SK-N-SH treated with all-trans-retinoic acid at 6 μM for 48 hours (cell line): ENCODE results near the gene CHN1.

Experiments
- ATAC-seq: fragments of 200-7000 bp; cut with Tn5 transposase; 3 replicates; pipeline ENCODE4 v1.9.1; 2020; ENCODE audit warnings: mild to moderate bottlenecking, moderate library complexity
- ARNTL ChIP-seq: fragments of 450-650 bp; formaldehyde crosslinking; IDR thresholded peaks from 2 replicates; pipeline ENCODE4 v1.5.0; 2020; ENCODE audit warnings: low read depth, mild to moderate bottlenecking, moderate library complexity, borderline replicate concordance
- BACH2 ChIP-seq: fragments of 250-450 bp; sonication (Bioruptor Pico); IDR thresholded peaks from 2 replicates; pipeline ENCODE4 v1.9.0; 2021; ENCODE audit warnings: mild to moderate bottlenecking, borderline replicate concordance
- CSDC2 ChIP-seq: fragments of 250-450 bp; sonication (Bioruptor Pico); IDR thresholded peaks from 2 replicates; pipeline ENCODE4 v1.5.0; 2020; ENCODE audit warnings: mild to moderate bottlenecking, moderate library complexity
- CSRNP3 ChIP-seq: fragments of 250-450 bp; sonication (Bioruptor Pico); IDR thresholded peaks from 2 replicates; pipeline ENCODE4 v1.5.1; 2021; ENCODE audit warnings: mild to moderate bottlenecking, moderate library complexity
- ESRRG ChIP-seq: fragments of 250-450 bp; sonication (Bioruptor Pico); IDR thresholded peaks from 2 replicates; pipeline ENCODE4 v1.6.1; 2021; ENCODE audit warnings: mild to moderate bottlenecking
- GLIS3 ChIP-seq: fragments of 250-450 bp; sonication (Bioruptor Pico); IDR thresholded peaks from 2 replicates; pipeline ENCODE4 v1.5.0; 2020; ENCODE audit warnings: mild to moderate bottlenecking, moderate library complexity
- ISL1 ChIP-seq: fragments of 250-450 bp; sonication (Bioruptor Pico); IDR thresholded peaks from 2 replicates; pipeline ENCODE4 v2.1.2; 2022; ENCODE audit warnings: mild to moderate bottlenecking, moderate library complexity
- OSR1 ChIP-seq: fragments of 250-450 bp; sonication (Bioruptor Pico); IDR thresholded peaks from 2 replicates; pipeline ENCODE4 v1.8.0; 2022; ENCODE audit warnings: moderate library complexity, mild to moderate bottlenecking, inconsistent platforms
- POU6F1 ChIP-seq: fragments of 250-450 bp; sonication (Bioruptor Pico); IDR thresholded peaks from 2 replicates; pipeline ENCODE4 v1.8.0; 2021; ENCODE audit warnings: low read depth, mild to moderate bottlenecking, moderate library complexity, borderline replicate concordance
- PPARA ChIP-seq: fragments of 250-450 bp; sonication (Bioruptor Pico); IDR thresholded peaks from 2 replicates; pipeline ENCODE4 v1.5.0; 2020; ENCODE audit warnings: mild to moderate bottlenecking, borderline replicate concordance
- RARB ChIP-seq: fragments of 250-450 bp; sonication (Bioruptor Pico); IDR thresholded peaks from 2 replicates; pipeline ENCODE4 v1.8.0; 2021; ENCODE audit warnings: mild to moderate bottlenecking, moderate library complexity
- SNAI2 ChIP-seq: fragments of 250-450 bp; sonication (Bioruptor Pico); IDR thresholded peaks from 2 replicates; pipeline ENCODE4 v1.5.0; 2020; ENCODE audit warnings: mild to moderate bottlenecking, moderate library complexity
- TCF4 ChIP-seq: fragments of 250-450 bp; sonication (Bioruptor Pico); IDR thresholded peaks from 2 replicates; pipeline ENCODE4 v1.8.0; 2021; ENCODE audit warnings: mild to moderate bottlenecking, moderate library complexity, borderline replicate concordance
- TOX ChIP-seq: fragments of 250-450 bp; sonication (Bioruptor Pico); IDR thresholded peaks from 2 replicates; pipeline ENCODE4 v1.8.0; 2021; ENCODE audit warnings: mild to moderate bottlenecking, moderate library complexity, borderline replicate concordance
- TSHZ2 ChIP-seq: fragments of 250-450 bp; sonication (Bioruptor Pico); IDR thresholded peaks from 2 replicates; pipeline ENCODE4 v1.5.0; 2020; ENCODE audit warnings: mild to moderate bottlenecking, moderate library complexity
- ZC3H10 ChIP-seq: fragments of 250-450 bp; sonication (Bioruptor Pico); IDR thresholded peaks from 2 replicates; pipeline ENCODE4 v1.5.1; 2021; ENCODE audit warnings: mild to moderate bottlenecking, moderate library complexity
- ZFP30 ChIP-seq: fragments of 450-650 bp; formaldehyde crosslinking; IDR thresholded peaks from 2 replicates; pipeline ENCODE4 v1.5.0; 2022; ENCODE audit warnings: mild to moderate bottlenecking, moderate library complexity
- ZNF565 ChIP-seq: fragments of 450-650 bp; formaldehyde crosslinking; conservative IDR thresholded peaks from 2 replicates; pipeline ENCODE4 v1.5.0; 2020; ENCODE audit warnings: low read depth, mild to moderate bottlenecking, moderate library complexity
- ZNF70 ChIP-seq: fragments of 450-650 bp; formaldehyde crosslinking; IDR thresholded peaks from 2 replicates; pipeline ENCODE4 v1.5.0; 2020; ENCODE audit warnings: mild to moderate bottlenecking, moderate library complexity
- TF ChIP-seq, protein P1 (sequence below): fragments of 250-450 bp; sonication (Bioruptor Pico); IDR thresholded peaks from 2 replicates; pipeline ENCODE4 v1.5.1; 2020; ENCODE audit warnings: low read depth, mild to moderate bottlenecking, moderate library complexity
- TF ChIP-seq, protein P2 (sequence below): fragments of 250-450 bp; sonication (Bioruptor Pico); IDR thresholded peaks from 2 replicates; pipeline ENCODE4 v1.8.0; 2020; ENCODE audit warnings: mild to moderate bottlenecking, moderate library complexity, borderline replicate concordance

Gene CHN1

DNA sequence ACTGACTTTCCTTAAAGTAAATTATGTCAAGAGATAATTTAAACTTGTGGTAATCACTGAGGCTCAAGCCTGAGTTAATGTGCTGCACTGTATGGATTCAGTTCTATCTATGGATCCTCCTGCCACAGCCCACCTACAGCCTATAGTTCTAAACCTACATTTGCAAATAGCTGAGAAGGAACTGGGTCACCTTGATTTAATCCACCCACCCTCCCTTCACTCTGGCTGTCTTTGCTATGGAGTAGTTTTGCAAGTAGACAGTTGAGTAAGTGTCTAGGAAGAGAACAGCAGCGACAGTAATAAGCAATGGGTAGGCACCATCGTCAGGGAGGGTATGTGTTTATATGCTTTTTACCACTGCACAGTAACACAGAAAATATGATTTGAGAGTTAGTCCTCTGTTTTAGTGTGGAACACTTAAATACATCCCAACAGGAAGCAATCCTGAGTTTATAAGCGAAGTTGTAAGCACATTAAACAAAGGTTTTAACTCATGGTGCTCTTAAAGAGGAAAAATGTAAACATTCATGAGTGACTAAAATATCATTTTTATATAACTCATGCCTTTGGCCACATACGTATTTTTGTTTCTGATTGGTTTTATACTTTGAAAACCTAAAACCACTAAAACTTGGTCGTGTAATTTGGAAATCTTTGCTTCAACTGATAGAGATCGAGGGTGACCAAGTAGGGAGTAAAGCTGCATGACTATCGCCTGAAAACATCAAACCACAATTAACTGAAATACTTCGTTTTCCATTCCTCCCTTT is 204.6 kb downstream of the CHN1 start:
- no peak for TF ChIP-seq TSHZ2 (CRISPR knock-in tag)
- TF ChIP-seq, protein P1, sequence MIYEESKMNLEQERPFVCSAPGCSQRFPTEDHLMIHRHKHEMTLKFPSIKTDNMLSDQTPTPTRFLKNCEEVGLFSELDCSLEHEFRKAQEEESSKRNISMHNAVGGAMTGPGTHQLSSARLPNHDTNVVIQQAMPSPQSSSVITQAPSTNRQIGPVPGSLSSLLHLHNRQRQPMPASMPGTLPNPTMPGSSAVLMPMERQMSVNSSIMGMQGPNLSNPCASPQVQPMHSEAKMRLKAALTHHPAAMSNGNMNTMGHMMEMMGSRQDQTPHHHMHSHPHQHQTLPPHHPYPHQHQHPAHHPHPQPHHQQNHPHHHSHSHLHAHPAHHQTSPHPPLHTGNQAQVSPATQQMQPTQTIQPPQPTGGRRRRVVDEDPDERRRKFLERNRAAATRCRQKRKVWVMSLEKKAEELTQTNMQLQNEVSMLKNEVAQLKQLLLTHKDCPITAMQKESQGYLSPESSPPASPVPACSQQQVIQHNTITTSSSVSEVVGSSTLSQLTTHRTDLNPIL = no peak
- TF ChIP-seq CSRNP3 (CRISPR knock-in tag) = no peak
- TF ChIP-seq GLIS3 (CRISPR knock-in tag) = no peak
- TF ChIP-seq TCF4 = no peak
- no peak for TF ChIP-seq POU6F1 (CRISPR knock-in tag)
- TF ChIP-seq PPARA = no peak
- TF ChIP-seq ZNF70 (CRISPR knock-in tag) = no peak
- no peak for TF ChIP-seq ISL1 (CRISPR knock-in tag)
- TF ChIP-seq RARB (CRISPR knock-in tag) = no peak
- TF ChIP-seq ZC3H10 (CRISPR knock-in tag) = no peak
- TF ChIP-seq, protein P2, sequence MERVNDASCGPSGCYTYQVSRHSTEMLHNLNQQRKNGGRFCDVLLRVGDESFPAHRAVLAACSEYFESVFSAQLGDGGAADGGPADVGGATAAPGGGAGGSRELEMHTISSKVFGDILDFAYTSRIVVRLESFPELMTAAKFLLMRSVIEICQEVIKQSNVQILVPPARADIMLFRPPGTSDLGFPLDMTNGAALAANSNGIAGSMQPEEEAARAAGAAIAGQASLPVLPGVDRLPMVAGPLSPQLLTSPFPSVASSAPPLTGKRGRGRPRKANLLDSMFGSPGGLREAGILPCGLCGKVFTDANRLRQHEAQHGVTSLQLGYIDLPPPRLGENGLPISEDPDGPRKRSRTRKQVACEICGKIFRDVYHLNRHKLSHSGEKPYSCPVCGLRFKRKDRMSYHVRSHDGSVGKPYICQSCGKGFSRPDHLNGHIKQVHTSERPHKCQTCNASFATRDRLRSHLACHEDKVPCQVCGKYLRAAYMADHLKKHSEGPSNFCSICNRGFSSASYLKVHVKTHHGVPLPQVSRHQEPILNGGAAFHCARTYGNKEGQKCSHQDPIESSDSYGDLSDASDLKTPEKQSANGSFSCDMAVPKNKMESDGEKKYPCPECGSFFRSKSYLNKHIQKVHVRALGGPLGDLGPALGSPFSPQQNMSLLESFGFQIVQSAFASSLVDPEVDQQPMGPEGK = no peak
- no peak for TF ChIP-seq ARNTL (CRISPR knock-in tag)
- TF ChIP-seq SNAI2 (CRISPR knock-in tag) = no peak
- no peak for TF ChIP-seq OSR1 (CRISPR knock-in tag)
- no peak for TF ChIP-seq TOX
- ATAC-seq = no peak

- ATAC-seq = no peak
- TF ChIP-seq GLIS3 (CRISPR knock-in tag) = no peak
- TF ChIP-seq ZNF70 (CRISPR knock-in tag) = no peak
- TF ChIP-seq CSDC2 (CRISPR knock-in tag) = no peak
- no peak for TF ChIP-seq CSRNP3 (CRISPR knock-in tag)
- TF ChIP-seq TSHZ2 (CRISPR knock-in tag) = no peak
- TF ChIP-seq ARNTL (CRISPR knock-in tag) = no peak
- TF ChIP-seq BACH2 (CRISPR knock-in tag) = no peak
- no peak for TF ChIP-seq ISL1 (CRISPR knock-in tag)
- TF ChIP-seq SNAI2 (CRISPR knock-in tag) = no peak
- no peak for TF ChIP-seq ZNF565 (CRISPR knock-in tag)
- TF ChIP-seq, protein P1 = no peak
- no peak for TF ChIP-seq ZFP30 (CRISPR knock-in tag)
- TF ChIP-seq POU6F1 (CRISPR knock-in tag) = no peak
- TF ChIP-seq ESRRG (CRISPR knock-in tag) = no peak
- no peak for TF ChIP-seq ZC3H10 (CRISPR knock-in tag)
- TF ChIP-seq TOX = no peak
- no peak for TF ChIP-seq PPARA
- TF ChIP-seq RARB (CRISPR knock-in tag) = no peak
Observed at GRCh38 chr2:174798801-174799200, 206.4 kb downstream of the CHN1 start.
